Measurements from ENCODE around the gene SOD3. TPM values are rescaled to one million over a fixed set of nuclear protein-coding genes. Genes with fewer than 3 reads are reported as not detected.

The SOD3 gene
- total and polyA plus RNA-seq, 2 of the 8 experiments (the other 6 are each of a cell fraction or from before 2014, with no cell fraction given): 4.9 TPM

- no peaks in the 10 kb centered on the region for H3K79me1 ChIP-seq (ENCODE audit: low read depth, low read length)
- H3K4me2 ChIP-seq (ENCODE audit: insufficient read depth in 1 of 2, low read depth in 2 of 2, low read length in 2 of 2): no peak overlapping the region
- H2AFZ ChIP-seq (ENCODE audit: low read length): no peak overlapping the region
- H3K14ac ChIP-seq (ENCODE audit: insufficient read length): no peak overlapping the region
- no peak overlapping the region for H3K4ac ChIP-seq (replicated peaks; ENCODE audit: insufficient read length, low read depth, low read length)
- DNase-seq (ENCODE audit: low read depth in 1 of 2, low spot score in 2 of 2) (no peak), FAIRE-seq (no peak)
- TF ChIP-seq SP4 (IDR thresholded peaks at IDR 0.05; ENCODE audit: low read length) (no peak), TAF7 (optimal IDR thresholded peaks at IDR 0.05; ENCODE audit: borderline replicate concordance, low read depth, low read length) (no peak), CREB1 (IDR thresholded peaks at IDR 0.05) (no peak), SRF (IDR thresholded peaks at IDR 0.05; ENCODE audit: low read depth, low read length) (no peak), TCF12 (IDR thresholded peaks at IDR 0.05; ENCODE audit: low read depth, low read length) (no peak), CEBPB (IDR thresholded peaks at IDR 0.05; ENCODE audit: low read depth, low read length) (no peak), TBP (IDR thresholded peaks at IDR 0.05; ENCODE audit: low read depth, low read length) (no peak)
- H3K9me3 ChIP-seq (ENCODE audit: insufficient read depth in 2 of 2, low read depth in 1 of 2, low read length in 1 of 2): no peaks in the 10 kb centered on the region
- H3K79me2 ChIP-seq (ENCODE audit: control insufficient read depth in 1 of 2, insufficient read depth in 2 of 2, low read length in 2 of 2): no peaks in the 10 kb centered on the region
- 0 out of 7 replicates have a peak, but pooled peaks cover 0 to 5% (median under 1%) of the 10 kb centered on the region in 4 experiments for H3K4me1 ChIP-seq (replicated peaks in 1 of 4; ENCODE audit: control insufficient read depth in 3 of 4, insufficient read depth in 4 of 4, low read length in 3 of 4)
- no peaks in the 10 kb centered on the region for H3K27me3 ChIP-seq (replicated peaks in 1 of 4; ENCODE audit: control insufficient read depth in 3 of 4, extremely low read depth in 1 of 4, insufficient read depth in 3 of 4, low read length in 3 of 4)
- WGBS, 2 experiments (ENCODE audit: extremely low coverage in 1 of 2, insufficient coverage in 1 of 2, insufficient read length in 1 of 2, insufficient replicate concordance in 2 of 2, low coverage in 1 of 2, low lambda C conversion rate in 2 of 2, missing lambda C conversion rate in 1 of 2): 95% methylated on average over 8 of the region's 8 CpGs; no CpG with 5 or more reads in 1 of the 2 experiments
- H3K36me3 ChIP-seq (ENCODE audit: control insufficient read depth in 2 of 4, insufficient read depth in 4 of 4, low read length in 3 of 4): no peaks in the 10 kb centered on the region
- H4K5ac ChIP-seq (ENCODE audit: insufficient read length, low read depth, low read length): no peak overlapping the region
- POLR2A ChIA-PET (ENCODE audit: partially characterized antibody): interaction anchor here (1.0 kb wide), 1 partner anchor 14 kb away, joined by 3 read pairs; no protein-coding TSS in a partner anchor
- H2BK120ac ChIP-seq (replicated peaks; ENCODE audit: low read depth, low read length): no peak overlapping the region
- no peak overlapping the region for H2BK12ac ChIP-seq (ENCODE audit: low read depth, low read length)
- no peak overlapping the region for H3K4me3 ChIP-seq (ENCODE audit: extremely low read depth in 1 of 4, insufficient read depth in 2 of 4, low read depth in 3 of 4, low read length in 4 of 4)
- no peaks in the 10 kb centered on the region for H3K23me2 ChIP-seq (ENCODE audit: low read depth, low read length)
- no peak overlapping the region for H3K9ac ChIP-seq (replicated peaks in 1 of 4; ENCODE audit: extremely low read depth in 1 of 4, low read depth in 3 of 4, low read length in 3 of 4)
- no peak overlapping the region for H4K8ac ChIP-seq (ENCODE audit: extremely low read depth, insufficient read depth, low read length)
- no peak overlapping the region for H2BK5ac ChIP-seq (ENCODE audit: low read depth, low read length)
- H2AK5ac ChIP-seq (ENCODE audit: low read depth, low read length): no peak overlapping the region
- no peak overlapping the region for H3K27ac ChIP-seq (ENCODE audit: low read depth, low read length)
- no peak overlapping the region for H2BK20ac ChIP-seq (ENCODE audit: low read length)
- H3K56ac ChIP-seq (replicated peaks; ENCODE audit: insufficient read length, low read depth, low read length): no peak overlapping the region
- CTCF ChIA-PET (ENCODE audit: partially characterized antibody): no interaction called here
- no peaks in the 10 kb centered on the region for H4K20me1 ChIP-seq (replicated peaks in 1 of 2; ENCODE audit: control insufficient read depth in 1 of 2, insufficient read depth in 2 of 2, low read length in 2 of 2)
- H3K23ac ChIP-seq (ENCODE audit: insufficient read length): no peak overlapping the region
- H4K91ac ChIP-seq (replicated peaks; ENCODE audit: insufficient read length, low read length): no peak overlapping the region
- H3K18ac ChIP-seq (ENCODE audit: extremely low read depth, low read length): no peak overlapping the region
- H2BK15ac ChIP-seq (ENCODE audit: low read length): no peak overlapping the region
Observed at GRCh38 chr4:24845132-24845531, 49.8 kb downstream of the SOD3 start.
